A673 (cell line): Measurements from ENCODE around the gene CFAP92. TPM values are rescaled to one million over a fixed set of nuclear protein-coding genes. Genes with fewer than 3 reads are reported as not detected.

Experiments
- BruUV-seq: library from RNA; stranded (reverse); fragments of 400-500 nt; replicated peaks from 2 replicates; lab custom pipeline; 2021; lab: Mats Ljungman, UMichigan
- CTCF ChIA-PET: fragments of 300-600 bp; sonication (Branson Sonifier 250); formaldehyde crosslinking; loops from one replicate; lab custom pipeline; 2022; ENCODE audit warnings: antibody characterized with exemption; lab: Charles Lee
- POLR2A ChIA-PET: fragments of 300-600 bp; sonication (Branson Sonifier 250); formaldehyde crosslinking; loops from one replicate; lab custom pipeline; 2022; ENCODE audit warnings: antibody characterized with exemption; ENCODE audit not compliant: low non-redundant PET; lab: Charles Lee
- DNase-seq: peaks from one replicate; pipeline ENCODE4 v3.0.0-alpha.2; 2015; ENCODE audit warnings: low spot score
- H3K27ac ChIP-seq: fragments of 200-600 bp; sonication (generic); 2 replicates; pipeline ENCODE4 v1.5.1; 2016; ENCODE audit warnings: mixed run types, low read depth, mild to moderate bottlenecking, mixed read lengths, antibody characterized with exemption, low read length; ENCODE audit not compliant: poor library complexity, severe bottlenecking
- H3K27me3 ChIP-seq: fragments of 200-600 bp; sonication (generic); replicated peaks from 2 replicates; pipeline ENCODE4 v1.6.1; 2017; ENCODE audit warnings: mixed run types, low read depth, mild to moderate bottlenecking, mixed read lengths, antibody characterized with exemption, low read length; ENCODE audit not compliant: insufficient read depth, poor library complexity
- H3K36me3 ChIP-seq: fragments of 200-600 bp; sonication (generic); 2 replicates; pipeline ENCODE4 v1.6.1; 2016; ENCODE audit warnings: mixed run types, mild to moderate bottlenecking, mixed read lengths, antibody characterized with exemption, low read length; ENCODE audit not compliant: insufficient read depth, poor library complexity, severe bottlenecking
- H3K4me1 ChIP-seq: fragments of 200-600 bp; sonication (generic); 2 replicates; pipeline ENCODE4 v1.6.1; 2017; ENCODE audit warnings: mixed run types, mild to moderate bottlenecking, mixed read lengths, antibody characterized with exemption, low read length; ENCODE audit not compliant: insufficient read depth, poor library complexity, severe bottlenecking
- H3K4me3 ChIP-seq: fragments of 200-600 bp; sonication (generic); 2 replicates; pipeline ENCODE4 v1.5.1; 2016; ENCODE audit warnings: low read depth, mixed run types, mild to moderate bottlenecking, mixed read lengths, low read length; ENCODE audit not compliant: poor library complexity, severe bottlenecking
- H3K9me3 ChIP-seq: fragments of 200-600 bp; sonication (generic); 2 replicates; pipeline ENCODE4 v1.6.1; 2016; ENCODE audit warnings: mixed run types, low read depth, mild to moderate bottlenecking, mixed read lengths, antibody characterized with exemption, low read length; ENCODE audit not compliant: poor library complexity, severe bottlenecking
- CTCF ChIP-seq: fragments of 300-800, 200-600 bp; sonication (generic); conservative IDR thresholded peaks from 2 replicates; pipeline ENCODE4 v1.5.1; 2017; ENCODE audit warnings: low read depth, mild to moderate bottlenecking, antibody characterized with exemption, low read length, moderate library complexity, mixed read lengths
- EZH2 ChIP-seq: fragments of 200-600 bp; sonication (generic); IDR thresholded peaks from 2 replicates; pipeline ENCODE4 v1.6.1; 2017; ENCODE audit warnings: borderline replicate concordance, low read depth, mild to moderate bottlenecking, mixed read lengths, antibody characterized with exemption, low read length; ENCODE audit not compliant: poor library complexity, severe bottlenecking
- intact Hi-C: fragments of 100-400 bp; cut with micrococcal nuclease; formaldehyde crosslinking; loops from one replicate; pipeline ENCODE4 v1.10.0; 2022; ENCODE audit not compliant: unreplicated experiment
- total RNA-seq: library from RNA; stranded (reverse); gene quantifications from 2 replicates; pipeline ENCODE4 v1.2.3, GENCODE V29; 2021

The CFAP92 gene
- total RNA-seq, 1 experiment from 2014 or later = not detected

- no peak overlapping the region for H3K27ac ChIP-seq
- H3K27me3 ChIP-seq = no peaks in the 10 kb centered on the region
- no peaks in the 10 kb centered on the region for H3K9me3 ChIP-seq
- intact Hi-C loops = loop anchor here (10.0 kb wide), 1 partner anchor 325 kb away; no protein-coding TSS in a partner anchor
- no peak for DNase-seq
- no peak overlapping the region for H3K4me3 ChIP-seq
- ChIA-PET POLR2A (no interaction called here), CTCF (no interaction called here)
- H3K36me3 ChIP-seq = no peaks in the 10 kb centered on the region
- TF ChIP-seq CTCF = no peak
- no peak for TF ChIP-seq EZH2
- H3K4me1 ChIP-seq = no peaks in the 10 kb centered on the region
- BruUV-seq = no TSS peak
Measured at GRCh38 chr3:128940252-128940651, 53.6 kb downstream of the CFAP92 start.

- TF ChIP-seq CTCF (no peak), EZH2 (no peak)
- CTCF ChIA-PET = interaction anchor here (0.5 kb wide), 1 partner anchor 34 kb away, joined by 5 read pairs; no protein-coding TSS in a partner anchor
Measured at GRCh38 chr3:128936341-128936740, 57.5 kb downstream of the CFAP92 start.

GRCh38 chr3:128935922-128936321, 58.0 kb downstream of the CFAP92 start:
- CTCF ChIA-PET = no interaction called here
- intact Hi-C loops = no loop called here
- H3K27ac ChIP-seq = no peak overlapping the region
- H3K9me3 ChIP-seq = no peaks in the 10 kb centered on the region
- BruUV-seq = no TSS peak
- DNase-seq = no peak
- POLR2A ChIA-PET = no interaction called here
- H3K27me3 ChIP-seq = no peaks in the 10 kb centered on the region
- H3K36me3 ChIP-seq = no peaks in the 10 kb centered on the region
- TF ChIP-seq EZH2 (no peak), CTCF (no peak)
- no peak overlapping the region for H3K4me3 ChIP-seq
- no peaks in the 10 kb centered on the region for H3K4me1 ChIP-seq

More at GRCh38 chr3:128936341-128936740, 57.5 kb downstream of the CFAP92 start:
- Histone ChIP-seq H3K36me3 (no peaks in the 10 kb centered on the region), H3K9me3 (no peaks in the 10 kb centered on the region), H3K4me3 (no peak overlapping the region), H3K27ac (no peak overlapping the region), H3K27me3 (no peaks in the 10 kb centered on the region), H3K4me1 (no peaks in the 10 kb centered on the region)
- intact Hi-C loops = no loop called here
- POLR2A ChIA-PET = no interaction called here
- no peak for DNase-seq
- BruUV-seq = no TSS peak
